Ishikawa (cell line): Measurements from ENCODE around the gene GFOD2.

Experiments
- CEBPB ChIP-seq: IDR thresholded peaks from 2 replicates; pipeline ENCODE4 v1.6.1; 2012
- EGR1 ChIP-seq: IDR thresholded peaks from 2 replicates; pipeline ENCODE4 v1.6.1; 2012
- EP300 ChIP-seq: IDR thresholded peaks from 2 replicates; pipeline ENCODE4 v1.6.1; 2012; ENCODE audit warnings: borderline replicate concordance
- FOXM1 ChIP-seq: IDR thresholded peaks from 2 replicates; pipeline ENCODE4 v1.6.1; 2012; ENCODE audit warnings: low read depth, borderline replicate concordance
- MAX ChIP-seq: IDR thresholded peaks from 2 replicates; pipeline ENCODE4 v1.6.1; 2012
- NFIC ChIP-seq: IDR thresholded peaks from 2 replicates; pipeline ENCODE4 v1.6.1; 2012
- RAD21 ChIP-seq: IDR thresholded peaks from 2 replicates; pipeline ENCODE4 v1.6.1; 2012; ENCODE audit warnings: low read depth
- REST ChIP-seq: IDR thresholded peaks from 2 replicates; pipeline ENCODE4 v1.6.1; 2012; ENCODE audit warnings: low read depth, mild to moderate bottlenecking
- TAF1 ChIP-seq: IDR thresholded peaks from 2 replicates; pipeline ENCODE4 v1.6.1; 2012; ENCODE audit warnings: low read depth, mild to moderate bottlenecking
- TCF12 ChIP-seq: IDR thresholded peaks from 2 replicates; pipeline ENCODE4 v1.6.1; 2012; ENCODE audit warnings: low read depth
- TEAD4 ChIP-seq: IDR thresholded peaks from 2 replicates; pipeline ENCODE4 v1.6.1; 2012
- USF1 ChIP-seq: IDR thresholded peaks from 2 replicates; pipeline ENCODE4 v1.6.1; 2012
- YY1 ChIP-seq: IDR thresholded peaks from 2 replicates; pipeline ENCODE4 v1.6.1; 2012; ENCODE audit warnings: low read depth
- ZBTB7A ChIP-seq: IDR thresholded peaks from 2 replicates; pipeline ENCODE4 v1.6.1; 2012; ENCODE audit warnings: low read depth

GFOD2 gene

GRCh38 chr16:67673712-67674580, 45.2 kb downstream of the GFOD2 start:
- TF ChIP-seq NFIC (peak; percentile 86), ZBTB7A (no peak)

- TF ChIP-seq EP300 (no peak), REST (no peak), RAD21 (peak; percentile 85), FOXM1 (no peak)
Observed at GRCh38 chr16:67672739-67673662, 46.1 kb downstream of the GFOD2 start.

- TF ChIP-seq NFIC: no peak
- TF ChIP-seq FOXM1: no peak
- TF ChIP-seq TCF12: no peak
- TF ChIP-seq YY1: no peak
Observed at GRCh38 chr16:67672306-67672705, 46.8 kb downstream of the GFOD2 start.

- TF ChIP-seq CEBPB: no peak
- TF ChIP-seq FOXM1: no peak
- no peak for TF ChIP-seq TCF12
- no peak for TF ChIP-seq REST
- TF ChIP-seq RAD21: no peak
- TF ChIP-seq ZBTB7A: no peak
- TF ChIP-seq NFIC: no peak
- no peak for TF ChIP-seq TAF1
- TF ChIP-seq MAX: no peak
- no peak for TF ChIP-seq EGR1
- TF ChIP-seq EP300: no peak
Observed at GRCh38 chr16:67669499-67670101, 49.5 kb downstream of the GFOD2 start.

- no peak for TF ChIP-seq USF1
- TF ChIP-seq ZBTB7A: no peak
- TF ChIP-seq FOXM1: no peak
- no peak for TF ChIP-seq TEAD4
- no peak for TF ChIP-seq TAF1
- no peak for TF ChIP-seq MAX
- no peak for TF ChIP-seq EP300
- TF ChIP-seq RAD21: no peak
- no peak for TF ChIP-seq REST
- TF ChIP-seq YY1: no peak
Observed at GRCh38 chr16:67668495-67669157, 50.5 kb downstream of the GFOD2 start.
